ELR (cell line): ENCODE measurements around the gene CCDC190.
"Not testable (repeated sequence)": the region's sequence is repeated elsewhere in the genome, so short reads cannot be mapped to it uniquely, and the experiment has no call there.

Source experiments
- DNase-seq: peaks from one replicate; pipeline ENCODE4 v3.0.0-alpha.2; 2015; ENCODE audit warnings: low read depth

The CCDC190 gene

GRCh38 chr1:162861101-162861500 lies at the start of gene CCDC190:
Gene CCDC190, minus strand, starts transcription at chr1:162861175. Its CDS starts 1,529 bp downstream, at chr1:162859646.
- no peak for DNase-seq

GRCh38 chr1:162910161-162910560 lies 49.2 kb upstream of the CCDC190 start:
- no peak for DNase-seq

GRCh38 chr1:162908780-162909179 lies 47.8 kb upstream of the CCDC190 start:
- peak; percentile 94 for DNase-seq

- DNase-seq = peak; percentile 51
Measured at GRCh38 chr1:162908236-162908635, 47.3 kb upstream of the CCDC190 start.

GRCh38 chr1:162906485-162906884 lies 45.5 kb upstream of the CCDC190 start:
- no peak for DNase-seq

- DNase-seq = peak; percentile 89
Measured at GRCh38 chr1:162905174-162906158, 44.5 kb upstream of the CCDC190 start.

- no peak for DNase-seq
Measured at GRCh38 chr1:162904579-162904978, 43.6 kb upstream of the CCDC190 start.

GRCh38 chr1:162904023-162904422 lies 43.0 kb upstream of the CCDC190 start:
- DNase-seq = no peak

GRCh38 chr1:162903246-162903645 lies 42.3 kb upstream of the CCDC190 start:
- DNase-seq = no peak

- peak; percentile 74 for DNase-seq
Measured at GRCh38 chr1:162902416-162902815, 41.4 kb upstream of the CCDC190 start.

- DNase-seq = no peak
Measured at GRCh38 chr1:162901243-162901642, 40.3 kb upstream of the CCDC190 start.

- peak; percentile 85 for DNase-seq
Measured at GRCh38 chr1:162899422-162900146, 38.6 kb upstream of the CCDC190 start.

- DNase-seq = no peak
Measured at GRCh38 chr1:162893612-162893908, 32.6 kb upstream of the CCDC190 start.

- DNase-seq = no peak
Measured at GRCh38 chr1:162892906-162893611, 32.1 kb upstream of the CCDC190 start.

GRCh38 chr1:162889989-162890388 lies 29.0 kb upstream of the CCDC190 start:
- DNase-seq = no peak

GRCh38 chr1:162886705-162887104 lies 25.7 kb upstream of the CCDC190 start:
- no peak for DNase-seq

GRCh38 chr1:162885265-162885664 lies 24.3 kb upstream of the CCDC190 start:
- no peak for DNase-seq

- no peak for DNase-seq
Measured at GRCh38 chr1:162884831-162885230, 23.9 kb upstream of the CCDC190 start.

- DNase-seq = no peak
Measured at GRCh38 chr1:162882248-162882674, 21.3 kb upstream of the CCDC190 start.

GRCh38 chr1:162881590-162881989 lies 20.6 kb upstream of the CCDC190 start:
- no peak for DNase-seq

GRCh38 chr1:162880617-162881016 lies 19.6 kb upstream of the CCDC190 start:
- DNase-seq = not testable (repeated sequence)

GRCh38 chr1:162878000-162878596 lies 17.1 kb upstream of the CCDC190 start:
- peak; percentile 82 for DNase-seq
